Measurements from ENCODE around the gene ATG4A.

ATG4A gene

GRCh38 chrX:108123591-108124366, 32.2 kb downstream of the ATG4A start:
- no peak for DNase-seq

GRCh38 chrX:108126661-108127060, 35.1 kb downstream of the ATG4A start:
- no peak for DNase-seq

- DNase-seq = no peak
Measured at GRCh38 chrX:108127152-108127551, 35.6 kb downstream of the ATG4A start.

GRCh38 chrX:108130889-108131288, 39.3 kb downstream of the ATG4A start:
- no peak for DNase-seq

GRCh38 chrX:108131471-108131870, 39.9 kb downstream of the ATG4A start:
- no peak for DNase-seq

GRCh38 chrX:108132034-108132433, 40.5 kb downstream of the ATG4A start:
- no peak for DNase-seq

GRCh38 chrX:108132876-108133275, 41.3 kb downstream of the ATG4A start:
- no peak for DNase-seq

GRCh38 chrX:108134724-108135123, 43.1 kb downstream of the ATG4A start:
- no peak for DNase-seq

GRCh38 chrX:108138814-108139702, 47.5 kb downstream of the ATG4A start:
- DNase-seq = no peak

GRCh38 chrX:108148524-108148923, 56.9 kb downstream of the ATG4A start:
- DNase-seq = no peak

GRCh38 chrX:108156082-108156481, 64.5 kb downstream of the ATG4A start:
- no peak for DNase-seq

- no peak for DNase-seq
Measured at GRCh38 chrX:108156934-108157466, 65.4 kb downstream of the ATG4A start.

GRCh38 chrX:108157628-108158027, 66.0 kb downstream of the ATG4A start:
- DNase-seq = no peak

GRCh38 chrX:108159028-108159670, 67.6 kb downstream of the ATG4A start:
- no peak for DNase-seq

- no peak for DNase-seq
Measured at GRCh38 chrX:108160309-108160708, 68.7 kb downstream of the ATG4A start.

GRCh38 chrX:108162265-108162664, 70.7 kb downstream of the ATG4A start:
- no peak for DNase-seq

GRCh38 chrX:108163333-108164082, 71.9 kb downstream of the ATG4A start:
- no peak for DNase-seq

GRCh38 chrX:108165383-108166111, 74.0 kb downstream of the ATG4A start:
- DNase-seq = no peak

- DNase-seq = no peak
Measured at GRCh38 chrX:108167211-108167872, 75.8 kb downstream of the ATG4A start.

GRCh38 chrX:108168961-108169740, 77.6 kb downstream of the ATG4A start:
- DNase-seq = no peak

All from CD4-positive, alpha-beta T cell treated with Interleukin-15 for 1 hour (primary cell).